ENCODE measurements around the gene IL1RAPL1. TPM values are rescaled to one million over a fixed set of nuclear protein-coding genes. Genes with fewer than 3 reads are reported as not detected.

Gene IL1RAPL1
- total RNA-seq, 1 donor from 2014 or later, result not detected

GRCh38 chrX:29590921-29591320 lies 1003.7 kb downstream of the IL1RAPL1 start:
- no peaks in the 10 kb centered on the region for H3K9me3 Mint-ChIP-seq
- intact Hi-C loops (cut with micrococcal nuclease), result no loop called here
- DNase-seq, result no peak

GRCh38 chrX:29604381-29604780 lies 1017.1 kb downstream of the IL1RAPL1 start:
- no peaks in the 10 kb centered on the region for H3K27me3 Mint-ChIP-seq
- DNase-seq, result no peak
- no peaks in the 10 kb centered on the region for H3K9me3 Mint-ChIP-seq
- H3K36me3 Mint-ChIP-seq (ENCODE audit: low read depth), result no peaks in the 10 kb centered on the region
- intact Hi-C loops (cut with micrococcal nuclease), result no loop called here
- H3K4me3 Mint-ChIP-seq, result no peak overlapping the region
- no peak overlapping the region for H3K27ac Mint-ChIP-seq
- no peaks in the 10 kb centered on the region for H3K4me1 Mint-ChIP-seq

More at GRCh38 chrX:29590921-29591320, 1003.7 kb downstream of the IL1RAPL1 start:
- Mint-ChIP-seq H3K27me3 (no peaks in the 10 kb centered on the region), H3K4me1 (no peaks in the 10 kb centered on the region), H3K4me3 (no peak overlapping the region), H3K36me3 (ENCODE audit: low read depth) (no peaks in the 10 kb centered on the region), H3K27ac (no peak overlapping the region)

- Mint-ChIP-seq H3K4me1 (no peaks in the 10 kb centered on the region), H3K9me3 (no peaks in the 10 kb centered on the region), H3K27me3 (no peaks in the 10 kb centered on the region), H3K4me3 (no peak overlapping the region), H3K27ac (no peak overlapping the region), H3K36me3 (ENCODE audit: low read depth) (no peaks in the 10 kb centered on the region)
- DNase-seq, result no peak
- intact Hi-C loops (cut with micrococcal nuclease), result no loop called here
These were observed 1030.0 kb downstream of the IL1RAPL1 start for GRCh38 chrX:29617276-29617675.

- no peak for DNase-seq
- H3K36me3 Mint-ChIP-seq (ENCODE audit: low read depth), result no peaks in the 10 kb centered on the region
- no peaks in the 10 kb centered on the region for H3K27me3 Mint-ChIP-seq
- no peaks in the 10 kb centered on the region for H3K9me3 Mint-ChIP-seq
- no peak overlapping the region for H3K27ac Mint-ChIP-seq
- H3K4me3 Mint-ChIP-seq, result no peak overlapping the region
- intact Hi-C loops (cut with micrococcal nuclease), result no loop called here
- no peaks in the 10 kb centered on the region for H3K4me1 Mint-ChIP-seq
These were observed 1030.5 kb downstream of the IL1RAPL1 start for GRCh38 chrX:29617725-29618124.

- no peaks in the 10 kb centered on the region for H3K9me3 Mint-ChIP-seq
- no peaks in the 10 kb centered on the region for H3K36me3 Mint-ChIP-seq (ENCODE audit: low read depth)
- intact Hi-C loops (cut with micrococcal nuclease), result no loop called here
- no peak overlapping the region for H3K27ac Mint-ChIP-seq
- H3K4me3 Mint-ChIP-seq, result no peak overlapping the region
- no peak for DNase-seq
- H3K4me1 Mint-ChIP-seq, result no peaks in the 10 kb centered on the region
- H3K27me3 Mint-ChIP-seq, result no peaks in the 10 kb centered on the region
These were observed 1040.6 kb downstream of the IL1RAPL1 start for GRCh38 chrX:29627833-29628232.

- H3K4me3 Mint-ChIP-seq, result no peak overlapping the region
- intact Hi-C loops (cut with micrococcal nuclease), result no loop called here
These were observed 1047.3 kb downstream of the IL1RAPL1 start for GRCh38 chrX:29634516-29634915.

GRCh38 chrX:29636331-29636730 lies 1049.1 kb downstream of the IL1RAPL1 start:
- Mint-ChIP-seq H3K9me3 (no peaks in the 10 kb centered on the region), H3K27ac (no peak overlapping the region), H3K27me3 (no peaks in the 10 kb centered on the region), H3K4me3 (no peak overlapping the region), H3K4me1 (no peaks in the 10 kb centered on the region), H3K36me3 (ENCODE audit: low read depth) (no peaks in the 10 kb centered on the region)
- intact Hi-C loops (cut with micrococcal nuclease), result no loop called here
- DNase-seq, result no peak

More at GRCh38 chrX:29634516-29634915, 1047.3 kb downstream of the IL1RAPL1 start:
- Mint-ChIP-seq H3K36me3 (ENCODE audit: low read depth) (no peaks in the 10 kb centered on the region), H3K9me3 (no peaks in the 10 kb centered on the region), H3K27me3 (no peaks in the 10 kb centered on the region), H3K4me1 (no peaks in the 10 kb centered on the region), H3K27ac (no peak overlapping the region)
- no peak for DNase-seq

- intact Hi-C loops (cut with micrococcal nuclease), result no loop called here
- DNase-seq, result no peak
- no peaks in the 10 kb centered on the region for H3K27me3 Mint-ChIP-seq
- H3K4me3 Mint-ChIP-seq, result no peak overlapping the region
- no peak overlapping the region for H3K27ac Mint-ChIP-seq
- H3K36me3 Mint-ChIP-seq (ENCODE audit: low read depth), result no peaks in the 10 kb centered on the region
- no peaks in the 10 kb centered on the region for H3K9me3 Mint-ChIP-seq
- no peaks in the 10 kb centered on the region for H3K4me1 Mint-ChIP-seq
These were observed 1052.9 kb downstream of the IL1RAPL1 start for GRCh38 chrX:29640106-29640505.

GRCh38 chrX:29641461-29641860 lies 1054.2 kb downstream of the IL1RAPL1 start:
- Mint-ChIP-seq H3K27ac (no peak overlapping the region), H3K9me3 (no peaks in the 10 kb centered on the region), H3K4me3 (no peak overlapping the region), H3K27me3 (no peaks in the 10 kb centered on the region), H3K36me3 (ENCODE audit: low read depth) (no peaks in the 10 kb centered on the region), H3K4me1 (no peaks in the 10 kb centered on the region)
- intact Hi-C loops (cut with micrococcal nuclease), result no loop called here
- no peak for DNase-seq

- Mint-ChIP-seq H3K27ac (no peak overlapping the region), H3K36me3 (ENCODE audit: low read depth) (no peaks in the 10 kb centered on the region), H3K9me3 (no peaks in the 10 kb centered on the region), H3K27me3 (no peaks in the 10 kb centered on the region), H3K4me1 (no peaks in the 10 kb centered on the region), H3K4me3 (no peak overlapping the region)
- DNase-seq, result no peak
- intact Hi-C loops (cut with micrococcal nuclease), result no loop called here
These were observed 1055.9 kb downstream of the IL1RAPL1 start for GRCh38 chrX:29643181-29643580.

- Mint-ChIP-seq H3K36me3 (ENCODE audit: low read depth) (no peaks in the 10 kb centered on the region), H3K27me3 (no peaks in the 10 kb centered on the region), H3K4me3 (no peak overlapping the region), H3K9me3 (no peaks in the 10 kb centered on the region), H3K4me1 (no peaks in the 10 kb centered on the region), H3K27ac (no peak overlapping the region)
- no peak for DNase-seq
- intact Hi-C loops (cut with micrococcal nuclease), result no loop called here
These were observed 1060.9 kb downstream of the IL1RAPL1 start for GRCh38 chrX:29648161-29648560.

- Mint-ChIP-seq H3K4me1 (no peaks in the 10 kb centered on the region), H3K36me3 (ENCODE audit: low read depth) (no peaks in the 10 kb centered on the region), H3K27ac (no peak overlapping the region), H3K27me3 (no peaks in the 10 kb centered on the region), H3K9me3 (no peaks in the 10 kb centered on the region), H3K4me3 (no peak overlapping the region)
- no peak for DNase-seq
- intact Hi-C loops (cut with micrococcal nuclease), result no loop called here
These were observed 1065.2 kb downstream of the IL1RAPL1 start for GRCh38 chrX:29652484-29652883.

GRCh38 chrX:29653721-29654120 lies 1066.5 kb downstream of the IL1RAPL1 start:
- Mint-ChIP-seq H3K4me3 (no peak overlapping the region), H3K27me3 (no peaks in the 10 kb centered on the region), H3K36me3 (ENCODE audit: low read depth) (no peaks in the 10 kb centered on the region), H3K4me1 (no peaks in the 10 kb centered on the region), H3K27ac (no peak overlapping the region), H3K9me3 (no peaks in the 10 kb centered on the region)
- no peak for DNase-seq
- intact Hi-C loops (cut with micrococcal nuclease), result no loop called here

GRCh38 chrX:29659911-29660310 lies 1072.7 kb downstream of the IL1RAPL1 start:
- H3K36me3 Mint-ChIP-seq (ENCODE audit: low read depth), result no peaks in the 10 kb centered on the region
- no peak overlapping the region for H3K27ac Mint-ChIP-seq
- no peak overlapping the region for H3K4me3 Mint-ChIP-seq
- H3K9me3 Mint-ChIP-seq, result no peaks in the 10 kb centered on the region
- H3K27me3 Mint-ChIP-seq, result no peaks in the 10 kb centered on the region
- H3K4me1 Mint-ChIP-seq, result no peaks in the 10 kb centered on the region
- no peak for DNase-seq
- intact Hi-C loops (cut with micrococcal nuclease), result no loop called here

- DNase-seq, result no peak
- intact Hi-C loops (cut with micrococcal nuclease), result no loop called here
- no peaks in the 10 kb centered on the region for H3K36me3 Mint-ChIP-seq (ENCODE audit: low read depth)
- no peak overlapping the region for H3K27ac Mint-ChIP-seq
- H3K9me3 Mint-ChIP-seq, result no peaks in the 10 kb centered on the region
- no peaks in the 10 kb centered on the region for H3K27me3 Mint-ChIP-seq
- no peak overlapping the region for H3K4me3 Mint-ChIP-seq
- H3K4me1 Mint-ChIP-seq, result no peaks in the 10 kb centered on the region
These were observed 1074.0 kb downstream of the IL1RAPL1 start for GRCh38 chrX:29661290-29661689.
